HepG2 (cell line): Measurements from ENCODE around the gene C5. TPM values are rescaled to one million over a fixed set of nuclear protein-coding genes. Genes with fewer than 3 reads are reported as not detected.

Experiments used
- ATAC-seq: fragments of 200-7000 bp; cut with Tn5 transposase; 3 replicates; pipeline ENCODE4 v1.9.1; 2020; ENCODE audit warnings: mild to moderate bottlenecking, moderate library complexity
- BruUV-seq: library from RNA; stranded (reverse); fragments of 400-500 nt; replicated peaks from 2 replicates; lab custom pipeline; 2021; lab: Mats Ljungman, UMichigan
- CTCF ChIA-PET: fragments of 300-600 bp; formaldehyde crosslinking; extraction: SDS; loops from one replicate; lab custom pipeline; 2021; ENCODE audit warnings: low total read pairs, inconsistent platforms, low intra/inter-chr PET ratio; lab: Yijun Ruan, JAX
- POLR2A ChIA-PET: fragments of 350-600 bp; sonication (Branson Sonifier 250); formaldehyde crosslinking; loops from one replicate; lab custom pipeline; 2020; ENCODE audit warnings: antibody characterized with exemption, inconsistent platforms; lab: Yijun Ruan, JAX
- DNase-seq: peaks from one replicate; pipeline ENCODE4 v3.0.0-alpha.2; 2015; ENCODE audit warnings: low spot score
- FAIRE-seq: peaks from 3 replicates; lab custom pipeline; 2011; peaks lifted over from hg19 to GRCh38; lab: Jason Lieb, UNC
- H2AFZ ChIP-seq: one replicate; pipeline ENCODE4 v1.6.1; 2011; ENCODE audit warnings: low read length, inconsistent platforms
- H3K27ac ChIP-seq: fragments of 300-600 bp; 3 replicates; pipeline ENCODE4 v1.8.0; 2011; ENCODE audit warnings: mixed run types, mild to moderate bottlenecking, mixed read lengths, low read length, inconsistent platforms; ENCODE audit not compliant: insufficient read depth; ENCODE audit errors: extremely low read length
- H3K27me3 ChIP-seq, 2 experiments: fragments of 200-600 bp in 1 of 2; 2 replicates in 1 of 2; 3 replicates in 1 of 2; pipeline versions ENCODE4 v1.6.0 to v1.8.0; 2011; ENCODE audit warnings: low read length in 2 of 2, mild to moderate bottlenecking in 2 of 2, moderate library complexity in 2 of 2, inconsistent platforms in 1 of 2; ENCODE audit not compliant: insufficient read depth in 2 of 2, control insufficient read depth in 1 of 2
- H3K36me3 ChIP-seq, 2 experiments: fragments of 200-600 bp in 1 of 2; replicated peaks in 1 of 2; 2 replicates in 1 of 2; 3 replicates in 1 of 2; pipeline versions ENCODE4 v1.5.1 to v1.8.0; 2011; ENCODE audit warnings: low read length in 2 of 2, inconsistent platforms in 1 of 2; ENCODE audit not compliant: insufficient read depth in 2 of 2, control insufficient read depth in 1 of 2
- H3K4me1 ChIP-seq: 2 replicates; pipeline ENCODE4 v1.5.1; 2012; ENCODE audit warnings: low read length, inconsistent platforms; ENCODE audit not compliant: insufficient read depth
- H3K4me2 ChIP-seq: 2 replicates; pipeline ENCODE4 v1.6.0; 2011; ENCODE audit warnings: low read depth, low read length, inconsistent platforms
- H3K4me3 ChIP-seq, 3 experiments: fragments of 200-600 bp in 1 of 3; sonication (generic), shearing (Covaris generic) in 1 of 3; replicated peaks in 1 of 3; 2 replicates each; pipeline ENCODE4 v1.5.1; 2011 to 2016; ENCODE audit warnings: low read length in 3 of 3, inconsistent platforms in 2 of 3, low read depth in 2 of 3, mild to moderate bottlenecking in 2 of 3, control low read depth in 1 of 3, mixed read lengths in 1 of 3; ENCODE audit not compliant: insufficient read depth in 1 of 3
- H3K79me2 ChIP-seq: one replicate; pipeline ENCODE4 v1.6.1; 2011; ENCODE audit warnings: low read length, inconsistent platforms; ENCODE audit not compliant: insufficient read depth
- H3K9ac ChIP-seq: 2 replicates; pipeline ENCODE4 v1.6.0; 2011; ENCODE audit warnings: mild to moderate bottlenecking, low read depth, low read length, inconsistent platforms; ENCODE audit not compliant: insufficient read depth
- H3K9me3 ChIP-seq: 2 replicates; pipeline ENCODE4 v1.5.1; 2012; ENCODE audit warnings: mild to moderate bottlenecking, low read length
- H4K20me1 ChIP-seq: 2 replicates; pipeline ENCODE4 v1.6.0; 2011; ENCODE audit warnings: inconsistent platforms, mild to moderate bottlenecking, low read length, moderate library complexity; ENCODE audit not compliant: insufficient read depth
- ELF1 ChIP-seq: sonication (generic); formaldehyde crosslinking; IDR thresholded peaks from 2 replicates; pipeline ENCODE4 v1.4.0; 2020; ENCODE audit warnings: missing genetic modification reagents
- MXD4 ChIP-seq: IDR thresholded peaks from 2 replicates; pipeline ENCODE4 v1.6.1; 2016; ENCODE audit warnings: mild to moderate bottlenecking, missing biosample characterization, missing genetic modification reagents
- NFKB2 ChIP-seq: sonication (generic); formaldehyde crosslinking; IDR thresholded peaks from 2 replicates; pipeline ENCODE4 v1.4.0; 2020; ENCODE audit warnings: missing genetic modification reagents, borderline replicate concordance
- PBX2 ChIP-seq: IDR thresholded peaks from 2 replicates; pipeline ENCODE4 v1.6.1; 2016; ENCODE audit warnings: control low read depth
- SNAPC2 ChIP-seq: sonication (generic); formaldehyde crosslinking; IDR thresholded peaks from 2 replicates; pipeline ENCODE4 v1.8.1; 2022; ENCODE audit warnings: mild to moderate bottlenecking, missing genetic modification reagents
- YEATS2 ChIP-seq: sonication (generic); formaldehyde crosslinking; IDR thresholded peaks from 2 replicates; pipeline ENCODE4 v1.4.0; 2020; ENCODE audit warnings: missing genetic modification reagents, borderline replicate concordance
- ZFY ChIP-seq: sonication (generic); formaldehyde crosslinking; IDR thresholded peaks from 2 replicates; pipeline ENCODE4 v1.4.0; 2020; ENCODE audit warnings: missing genetic modification reagents
- ZNF138 ChIP-seq: sonication (generic); formaldehyde crosslinking; IDR thresholded peaks from 2 replicates; pipeline ENCODE4 v1.5.0; 2020; ENCODE audit warnings: mild to moderate bottlenecking, low read depth, missing genetic modification reagents
- ZNF20 ChIP-seq: sonication (generic); formaldehyde crosslinking; IDR thresholded peaks from 2 replicates; pipeline ENCODE4 v1.4.0; 2020; ENCODE audit warnings: mild to moderate bottlenecking, moderate library complexity, missing genetic modification reagents
- ZNF432 ChIP-seq: sonication (generic); formaldehyde crosslinking; IDR thresholded peaks from 2 replicates; pipeline ENCODE4 v1.5.0; 2020; ENCODE audit warnings: missing genetic modification reagents, mild to moderate bottlenecking, borderline replicate concordance
- ZNF546 ChIP-seq: sonication (generic); formaldehyde crosslinking; conservative IDR thresholded peaks from 2 replicates; pipeline ENCODE4 v1.8.1; 2023; ENCODE audit warnings: mild to moderate bottlenecking, missing genetic modification reagents
- ZNF724P ChIP-seq: sonication (generic); formaldehyde crosslinking; IDR thresholded peaks from 2 replicates; pipeline ENCODE4 v1.8.0; 2022; ENCODE audit warnings: missing genetic modification reagents, borderline replicate concordance
- ZNF761 ChIP-seq: sonication (generic); formaldehyde crosslinking; conservative IDR thresholded peaks from 2 replicates; pipeline ENCODE4 v1.4.0; 2020; ENCODE audit warnings: mild to moderate bottlenecking, missing genetic modification reagents
- WGBS: methylation state at CpG from one replicate; pipeline ENCODE4 v1.1.6; 2017; ENCODE audit warnings: low lambda C conversion rate; 5-methylcytosine and 5-hydroxymethylcytosine counted together
- in situ Hi-C: cut with HindIII; loops from 2 replicates; pipeline ENCODE4 v1.10.0; 2017; ENCODE audit warnings: low pct_unique_long_range_greater_than_20kb; ENCODE audit not compliant: extremely low pct_ligation_motif_present
- intact Hi-C: fragments of 100-400 bp; cut with micrococcal nuclease; formaldehyde crosslinking; loops from one replicate; pipeline ENCODE4 v1.10.0; 2022; ENCODE audit not compliant: unreplicated experiment
- polyA plus RNA-seq, 8 experiments: library from polyadenylated mRNA; depleted of rRNA in 3 of 8; stranded (reverse) in 7 of 8; unstranded in 1 of 8; fragments of >200 nt; fragmentation: Illumina TruSeq in 4 of 8; extraction: Trizol in 4 of 8; gene quantifications; 2 replicates each; pipeline versions ENCODE4 v1.2.1 to v1.2.3, GENCODE V29; 2011 to 2016; ENCODE audit warnings: low read depth in 4 of 8, missing spikeins in 1 of 8, mixed read lengths in 1 of 8; ENCODE audit not compliant: insufficient read depth in 1 of 8
- total RNA-seq, 5 experiments: library from RNA; depleted of rRNA; stranded (reverse); fragments of >200 nt; fragmentation: Illumina TruSeq; extraction: Trizol; gene quantifications; 2 replicates each; pipeline ENCODE4 v1.2.3, GENCODE V29; 2016; ENCODE audit warnings: low read depth in 1 of 5

Gene C5
- total and polyA plus RNA-seq, 2 of the 13 experiments (the other 11 are each of a cell fraction or from before 2014, with no cell fraction given) = 57.6 to 192 TPM

DNA sequence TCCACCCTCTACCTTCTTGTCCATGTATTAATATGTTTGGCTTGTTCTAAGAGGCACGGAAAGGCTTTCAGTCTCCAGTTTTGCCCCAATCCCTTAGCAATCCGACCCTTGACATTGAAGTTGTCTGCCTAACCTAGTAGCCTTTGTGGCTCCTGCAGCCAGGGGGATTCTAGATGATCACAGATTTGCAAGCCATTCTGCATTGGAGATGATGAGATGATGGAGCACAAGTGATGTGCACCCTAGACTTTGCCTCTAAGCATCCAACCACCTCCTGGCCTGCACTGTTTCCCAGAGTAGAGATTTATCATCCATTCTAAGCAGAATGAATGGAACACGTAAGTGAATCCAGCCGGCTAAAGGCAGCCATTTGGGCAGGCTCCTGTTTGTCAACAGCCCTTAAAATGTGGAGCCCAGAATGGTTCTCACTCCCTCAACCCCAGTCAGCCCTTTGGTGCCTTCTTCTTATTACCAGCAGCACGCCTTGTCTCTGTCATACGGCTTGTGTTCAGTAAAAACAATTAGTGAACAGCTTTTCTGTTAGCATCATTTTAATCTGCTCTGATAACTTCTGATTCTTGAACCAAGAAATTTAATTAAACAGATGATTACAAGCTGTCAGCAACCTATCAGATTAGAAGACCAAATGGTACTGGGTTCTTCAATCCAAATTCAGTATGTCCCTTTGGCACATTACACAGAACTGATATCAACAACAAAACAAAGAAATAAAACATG, 117.8 kb downstream of the C5 start (continued):
- TF ChIP-seq ZNF138 (CRISPR knock-in tag) = no peak
- no peak for TF ChIP-seq ZNF546 (CRISPR knock-in tag)
- TF ChIP-seq ELF1 (CRISPR knock-in tag) = no peak
- TF ChIP-seq YEATS2 (CRISPR knock-in tag) = no peak
- no peak for TF ChIP-seq ZNF20 (CRISPR knock-in tag)
- no peak for TF ChIP-seq ZNF432
- no peak for TF ChIP-seq ZNF761 (CRISPR knock-in tag)
- TF ChIP-seq NFKB2 (CRISPR knock-in tag) = no peak

DNA sequence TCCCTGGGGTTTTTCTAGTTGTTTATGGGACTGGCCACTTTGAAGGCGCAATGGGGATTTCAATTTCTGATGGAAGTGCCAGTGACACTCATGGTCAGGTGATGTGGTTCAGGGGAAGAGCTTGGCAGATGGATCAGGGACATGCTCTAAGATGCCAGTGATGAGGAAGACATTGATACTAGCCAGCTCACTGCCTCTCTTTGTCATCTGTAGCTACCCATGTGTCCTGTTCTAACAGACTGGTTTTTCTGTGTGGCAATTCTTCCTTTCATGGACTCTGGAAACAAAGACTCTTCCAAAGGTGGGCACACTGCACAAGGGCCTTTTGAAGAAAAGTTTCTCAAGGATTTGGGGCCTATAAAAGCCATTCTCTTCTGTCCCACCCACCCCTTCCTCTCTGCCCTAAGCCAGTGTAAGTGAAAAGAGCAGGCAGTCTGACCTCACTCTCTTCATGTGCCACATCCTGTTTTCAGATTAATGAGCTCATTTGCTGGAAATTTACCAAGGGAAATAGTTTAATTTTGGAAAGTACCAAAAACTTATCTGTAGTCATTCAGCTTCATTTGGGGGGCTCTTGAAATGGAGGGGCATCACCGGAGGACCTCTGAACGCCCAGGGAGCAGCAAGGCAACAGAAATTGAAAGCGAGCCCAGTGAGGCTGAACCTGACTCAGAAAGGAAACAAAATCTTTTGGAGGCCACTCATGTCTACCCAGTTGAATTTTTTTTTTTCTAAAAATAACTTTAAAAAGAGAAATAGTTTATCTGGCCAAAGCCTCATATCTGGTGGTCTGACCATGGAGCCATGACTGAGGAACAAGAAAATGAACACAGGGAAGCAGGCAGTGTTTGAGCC, 118.6 kb downstream of the C5 start:
- ATAC-seq (no peak), DNase-seq (no peak), FAIRE-seq (no peak)
- Histone ChIP-seq H3K9me3 (no peaks in the 10 kb centered on the region), H3K27me3 (peaks cover 2 to 11% of the 10 kb centered on the region in 2 experiments; a peak in 2 of 5 replicates), H3K4me1 (peaks cover 36% of the 10 kb centered on the region), H3K27ac (no peak overlapping the region), H3K36me3 (no peaks in the 10 kb centered on the region), H2AFZ (no peak overlapping the region), H3K4me2 (no peak overlapping the region), H3K9ac (no peak overlapping the region), H4K20me1 (no peaks in the 10 kb centered on the region), H3K4me3 (no peak overlapping the region), H3K79me2 (no peaks in the 10 kb centered on the region)
- intact Hi-C loops (no loop called here), in situ Hi-C loops (no loop called here)
- CTCF ChIA-PET = no interaction called here
- TF ChIP-seq PBX2 (CRISPR knock-in tag) (no peak), ZFY (CRISPR knock-in tag) (no peak), ZNF724P (CRISPR knock-in tag) (no peak), SNAPC2 (no peak), MXD4 (CRISPR knock-in tag) (no peak), ELF1 (CRISPR knock-in tag) (no peak)
- no TSS peak for BruUV-seq
- POLR2A ChIA-PET = no interaction called here
- 67% methylated on average over 4 of the region's 4 CpGs for WGBS
